ENCODE measurements around the gene ERC1.
A peak's percentile ranks its signal among the peaks of the same experiment; 100 is the strongest.
"Not testable (repeated sequence)": the region's sequence is repeated elsewhere in the genome, so short reads cannot be mapped to it uniquely, and the experiment has no call there.

Gene ERC1

DNA sequence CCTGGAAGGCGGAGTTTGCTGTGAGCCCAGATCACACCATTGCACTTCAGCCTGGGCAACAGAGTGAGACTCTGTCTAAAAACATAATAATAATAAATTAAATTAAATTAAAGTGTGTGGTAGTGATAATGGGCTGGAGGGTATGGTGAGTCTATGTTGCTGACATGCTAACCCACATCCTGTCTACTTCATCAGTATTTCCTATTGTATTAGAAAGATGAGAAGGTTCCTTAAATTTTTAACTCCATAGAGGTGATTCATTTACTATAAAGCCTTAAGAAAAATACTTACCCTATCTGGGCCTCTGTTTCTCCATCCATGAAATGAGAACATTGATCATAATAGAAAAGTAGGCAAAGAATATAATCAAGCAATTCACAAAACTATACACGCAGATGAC, 322.9 kb downstream of the ERC1 start:
- Mint-ChIP-seq H3K4me3 (no peak overlapping the region), H3K27me3 (no peaks in the 10 kb centered on the region), H3K27ac (no peak overlapping the region), H3K4me1 (ENCODE audit: low read depth) (peaks cover 19% of the 10 kb centered on the region), H3K36me3 (ENCODE audit: low read depth) (peaks cover 47% of the 10 kb centered on the region), H3K9me3 (no peaks in the 10 kb centered on the region)
- intact Hi-C loops (cut with micrococcal nuclease) = no loop called here

DNA sequence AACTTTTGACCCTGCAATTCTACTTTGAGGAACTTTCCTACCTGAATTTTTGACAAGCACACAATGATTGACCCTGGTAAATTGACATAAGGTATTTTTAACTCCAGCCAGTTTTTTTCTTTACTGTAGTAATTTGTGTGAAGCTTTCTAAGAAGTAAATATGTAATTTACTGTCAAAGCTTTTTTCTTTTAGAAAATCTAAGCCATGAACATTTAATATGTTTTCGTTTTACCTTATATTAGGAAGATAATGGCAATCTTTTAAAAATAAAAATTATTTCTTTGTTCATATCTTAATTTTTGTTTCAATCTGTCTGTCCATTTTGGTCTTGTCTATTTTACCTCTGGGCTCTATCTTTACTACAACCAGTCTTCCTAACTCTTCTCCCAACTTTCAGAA, 323.5 kb downstream of the ERC1 start:
- Mint-ChIP-seq H3K9me3 (no peaks in the 10 kb centered on the region), H3K36me3 (ENCODE audit: low read depth) (peaks cover 44% of the 10 kb centered on the region)

DNA sequence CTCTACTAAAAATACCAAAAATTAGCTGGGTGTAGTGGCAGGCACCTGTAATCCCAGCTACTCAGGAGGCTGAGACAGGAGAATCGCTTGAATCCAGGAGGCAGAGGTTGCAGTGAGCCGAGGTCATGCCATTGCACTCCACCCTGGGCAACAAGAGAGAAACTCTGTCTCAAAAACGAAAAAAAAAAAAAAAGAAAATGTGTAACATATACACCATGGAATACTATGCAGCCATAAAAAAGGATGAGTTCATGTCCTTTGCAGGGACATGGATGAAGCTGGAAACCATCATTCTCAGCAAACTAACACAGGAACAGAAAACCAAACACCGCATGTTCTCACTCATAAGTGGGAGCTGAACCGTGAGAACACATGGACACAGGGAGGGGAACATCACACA, 326.0 kb downstream of the ERC1 start:
- H3K4me1 Mint-ChIP-seq (ENCODE audit: low read depth) = peaks cover 11% of the 10 kb centered on the region
- H3K27ac Mint-ChIP-seq; H3K27me3 Mint-ChIP-seq; intact Hi-C loops (cut with micrococcal nuclease); H3K9me3 Mint-ChIP-seq; H3K4me3 Mint-ChIP-seq: not testable (repeated sequence)
- H3K36me3 Mint-ChIP-seq (ENCODE audit: low read depth) = peaks cover 34% of the 10 kb centered on the region

More for the DNA sequence above, 323.5 kb downstream of the ERC1 start:
- H3K27me3 Mint-ChIP-seq = no peaks in the 10 kb centered on the region
- no peak overlapping the region for H3K4me3 Mint-ChIP-seq
- H3K27ac Mint-ChIP-seq = no peak overlapping the region
- intact Hi-C loops (cut with micrococcal nuclease) = no loop called here
- peaks cover 19% of the 10 kb centered on the region for H3K4me1 Mint-ChIP-seq (ENCODE audit: low read depth)

DNA sequence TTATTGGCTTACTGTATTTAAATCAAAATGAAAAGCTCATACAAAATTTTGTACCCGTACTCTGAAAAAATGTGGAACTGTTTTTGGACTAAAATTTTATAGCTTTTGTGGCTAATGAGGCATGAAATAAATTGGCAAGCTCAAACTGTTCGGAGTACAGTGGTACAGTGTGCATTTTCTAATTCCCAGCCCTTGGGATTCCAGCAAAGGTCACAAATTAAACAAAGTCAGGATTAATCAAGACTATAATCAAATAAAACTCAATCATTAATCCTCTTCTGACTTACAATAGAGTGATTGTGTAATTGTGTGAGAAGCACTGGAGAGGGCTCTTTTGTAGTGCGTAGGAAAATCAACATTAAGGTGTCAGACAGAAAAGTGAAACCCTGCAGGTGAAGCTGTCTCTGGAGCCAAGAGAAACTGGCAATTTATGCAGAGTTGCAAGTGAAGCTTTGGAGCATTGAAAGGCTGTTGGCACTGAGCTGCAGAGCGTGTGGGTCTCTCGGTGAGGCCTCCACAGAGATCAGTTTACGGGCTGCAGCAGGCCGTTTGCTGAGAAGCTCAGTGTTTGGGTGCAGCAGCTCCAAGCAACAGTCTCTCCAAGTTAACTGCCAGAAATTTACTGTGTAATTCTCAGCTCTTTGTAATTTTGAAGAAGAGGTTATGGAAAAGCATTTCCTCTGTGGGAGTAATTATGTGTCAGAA, 327.5 kb downstream of the ERC1 start:
- Mint-ChIP-seq H3K9me3 (no peaks in the 10 kb centered on the region), H3K27me3 (no peaks in the 10 kb centered on the region), H3K36me3 (ENCODE audit: low read depth) (peaks cover 30% of the 10 kb centered on the region), H3K27ac (peak overlapping the region; percentile 13), H3K4me1 (ENCODE audit: low read depth) (peaks cover 22% of the 10 kb centered on the region), H3K4me3 (no peak overlapping the region)
- intact Hi-C loops (cut with micrococcal nuclease) = no loop called here

DNA sequence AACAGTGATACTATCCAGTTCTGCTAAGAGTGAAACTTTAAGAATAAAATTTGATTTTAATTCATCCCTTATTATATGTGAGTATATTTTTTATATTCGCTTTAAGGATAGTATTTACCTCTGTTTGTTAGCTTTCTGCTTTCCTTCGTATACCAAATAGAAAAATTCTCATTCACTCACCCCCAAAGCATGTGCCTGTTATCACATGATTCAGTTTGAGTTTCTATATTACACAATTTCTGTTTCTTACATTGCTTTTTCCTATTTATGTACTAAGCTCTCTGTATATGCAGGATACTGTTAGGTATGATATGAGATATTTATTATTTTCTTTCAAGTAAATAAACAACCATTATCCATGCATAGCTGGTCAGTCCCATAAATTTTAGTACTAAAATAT, 328.2 kb downstream of the ERC1 start:
- no peaks in the 10 kb centered on the region for H3K27me3 Mint-ChIP-seq
- intact Hi-C loops (cut with micrococcal nuclease) = no loop called here
- no peak overlapping the region for H3K4me3 Mint-ChIP-seq
- no peaks in the 10 kb centered on the region for H3K9me3 Mint-ChIP-seq
- peaks cover 27% of the 10 kb centered on the region for H3K4me1 Mint-ChIP-seq (ENCODE audit: low read depth)
- H3K36me3 Mint-ChIP-seq (ENCODE audit: low read depth) = peaks cover 30% of the 10 kb centered on the region
- H3K27ac Mint-ChIP-seq = no peak overlapping the region

DNA sequence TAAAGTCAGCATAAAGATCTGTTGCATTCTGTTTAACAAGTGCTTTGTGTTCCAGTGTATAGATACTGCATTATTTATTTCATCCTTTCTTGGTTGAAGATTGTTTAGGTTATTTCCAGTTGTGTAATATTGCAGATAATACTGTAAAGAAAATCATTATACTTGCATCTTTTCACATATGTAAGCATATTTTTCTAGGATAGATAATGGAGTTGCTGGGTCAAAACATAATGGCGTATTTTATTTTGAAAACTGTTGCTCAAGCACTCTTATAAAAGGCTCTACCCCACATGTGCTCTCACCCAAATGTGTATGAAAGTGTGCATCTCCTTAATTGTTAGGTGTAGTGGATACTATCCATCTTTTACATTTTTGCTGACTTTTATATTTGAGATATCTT, 329.0 kb downstream of the ERC1 start:
- Mint-ChIP-seq H3K9me3 (no peaks in the 10 kb centered on the region), H3K36me3 (ENCODE audit: low read depth) (peaks cover 24% of the 10 kb centered on the region)

DNA sequence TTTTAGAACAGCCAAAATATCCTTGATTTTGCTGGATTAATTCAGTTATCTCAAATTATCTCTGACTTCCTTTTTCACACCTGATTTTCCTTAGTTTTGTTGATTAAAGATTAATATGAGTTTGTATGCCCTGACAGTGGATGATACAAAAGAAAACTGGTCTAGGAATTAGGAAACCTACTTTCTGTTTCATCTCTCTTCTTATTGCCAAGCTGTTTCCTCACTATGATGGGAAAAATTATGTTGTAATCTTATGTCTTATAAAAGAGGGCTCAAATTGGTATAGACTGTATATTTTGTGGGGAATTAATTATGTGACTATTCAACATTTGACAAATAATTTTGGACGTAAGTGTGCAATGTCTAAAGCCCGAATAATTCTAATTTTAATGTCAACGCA, 331.8 kb downstream of the ERC1 start:
- H3K27ac Mint-ChIP-seq = peak overlapping the region; percentile 49
- no peaks in the 10 kb centered on the region for H3K36me3 Mint-ChIP-seq (ENCODE audit: low read depth)
- no peaks in the 10 kb centered on the region for H3K9me3 Mint-ChIP-seq
- H3K4me1 Mint-ChIP-seq (ENCODE audit: low read depth) = peaks cover 47% of the 10 kb centered on the region
- H3K27me3 Mint-ChIP-seq = no peaks in the 10 kb centered on the region
- intact Hi-C loops (cut with micrococcal nuclease) = no loop called here
- H3K4me3 Mint-ChIP-seq = no peak overlapping the region

More for the DNA sequence above, 329.0 kb downstream of the ERC1 start:
- Mint-ChIP-seq H3K27me3 (no peaks in the 10 kb centered on the region), H3K27ac (no peak overlapping the region), H3K4me3 (no peak overlapping the region), H3K4me1 (ENCODE audit: low read depth) (peaks cover 33% of the 10 kb centered on the region)
- intact Hi-C loops (cut with micrococcal nuclease) = no loop called here

DNA sequence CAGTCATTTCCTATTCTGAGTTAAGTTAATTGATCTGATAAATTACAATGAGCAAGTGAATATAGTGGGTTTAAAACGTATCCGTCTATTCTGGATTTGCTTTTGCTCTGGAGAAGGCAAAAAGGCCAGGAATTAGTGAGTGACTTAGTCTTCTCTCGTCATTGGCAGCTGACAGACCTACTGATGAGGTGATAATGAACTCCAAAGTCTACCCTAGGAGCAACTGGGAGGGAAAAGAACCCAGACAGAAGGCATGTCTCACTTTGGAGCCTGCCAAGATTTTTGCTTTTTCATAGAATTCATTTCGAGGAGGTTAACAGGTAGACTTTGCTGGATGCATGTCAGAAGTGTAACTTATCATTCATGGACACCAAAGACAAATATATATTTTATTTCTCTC, 333.1 kb downstream of the ERC1 start:
- Mint-ChIP-seq H3K4me1 (ENCODE audit: low read depth) (peaks cover 47% of the 10 kb centered on the region), H3K36me3 (ENCODE audit: low read depth) (no peaks in the 10 kb centered on the region), H3K4me3 (no peak overlapping the region), H3K27me3 (no peaks in the 10 kb centered on the region), H3K9me3 (no peaks in the 10 kb centered on the region), H3K27ac (peak overlapping the region; percentile 83)
- intact Hi-C loops (cut with micrococcal nuclease) = no loop called here

DNA sequence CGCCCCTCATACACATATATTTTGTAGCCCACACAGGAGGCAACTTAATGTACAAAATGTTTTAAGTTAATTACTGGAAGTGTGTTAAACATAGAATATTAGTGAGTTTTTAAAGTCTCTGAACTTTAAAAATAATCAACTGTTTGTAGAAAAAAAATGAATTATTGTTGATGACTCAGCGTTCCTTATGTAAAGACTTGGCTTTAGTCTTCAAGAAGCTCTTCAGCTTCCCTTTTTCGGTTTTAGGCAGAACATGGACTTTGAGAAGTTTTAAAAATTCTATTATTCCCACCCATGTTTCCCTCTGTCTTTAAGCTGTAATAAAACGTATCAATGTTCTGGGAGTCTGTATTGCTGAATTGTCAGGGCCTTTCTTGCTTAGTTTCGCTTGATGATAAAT, 333.9 kb downstream of the ERC1 start:
- Mint-ChIP-seq H3K36me3 (ENCODE audit: low read depth) (no peaks in the 10 kb centered on the region), H3K27ac (peak overlapping the region; percentile 83), H3K27me3 (no peaks in the 10 kb centered on the region), H3K4me1 (ENCODE audit: low read depth) (peaks cover 50% of the 10 kb centered on the region), H3K4me3 (peak overlapping the region; percentile 20), H3K9me3 (no peaks in the 10 kb centered on the region)
- intact Hi-C loops (cut with micrococcal nuclease) = no loop called here

DNA sequence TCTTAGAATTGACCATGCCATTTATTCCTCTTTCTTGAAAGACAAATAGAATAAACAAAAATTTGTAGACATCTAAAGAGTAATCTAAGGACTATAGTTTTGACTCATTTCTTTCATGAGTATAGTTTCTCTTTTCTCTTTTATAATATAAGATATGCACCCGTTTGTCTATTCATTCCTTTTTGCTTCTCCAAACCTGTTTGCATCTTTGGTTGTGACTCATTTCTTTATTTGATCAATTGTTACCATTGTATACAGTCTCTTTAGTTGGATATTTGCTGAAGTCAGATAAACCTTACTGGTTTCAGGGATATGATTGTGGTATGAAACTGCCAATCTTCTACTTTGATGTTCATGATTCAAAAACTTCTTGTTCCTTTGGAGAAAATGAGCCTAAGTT, 334.6 kb downstream of the ERC1 start:
- Mint-ChIP-seq H3K4me1 (ENCODE audit: low read depth) (peaks cover 56% of the 10 kb centered on the region), H3K9me3 (no peaks in the 10 kb centered on the region), H3K36me3 (ENCODE audit: low read depth) (peaks cover 3% of the 10 kb centered on the region), H3K27me3 (no peaks in the 10 kb centered on the region), H3K27ac (peak overlapping the region; percentile 83), H3K4me3 (no peak overlapping the region)
- intact Hi-C loops (cut with micrococcal nuclease) = no loop called here

DNA sequence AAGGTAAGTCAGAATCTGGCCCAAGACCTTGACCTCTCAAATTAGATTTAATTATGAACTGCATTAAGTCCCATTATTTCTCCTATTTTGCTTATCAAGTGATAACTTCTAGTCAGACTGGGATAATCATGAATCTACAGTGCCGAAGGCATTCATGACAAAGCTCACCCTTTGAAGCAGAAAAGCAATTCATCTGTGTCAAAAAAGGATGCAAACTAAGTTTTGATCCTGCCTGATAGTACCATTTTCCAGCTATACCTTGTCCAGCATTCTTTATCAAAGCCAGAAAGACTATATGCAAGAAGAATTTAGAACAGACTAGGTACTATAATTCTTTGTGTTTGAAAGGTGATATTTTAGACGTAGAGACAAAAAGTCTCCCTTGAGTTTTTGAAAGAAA, 335.2 kb downstream of the ERC1 start:
- Mint-ChIP-seq H3K27me3 (no peaks in the 10 kb centered on the region), H3K4me3 (no peak overlapping the region), H3K4me1 (ENCODE audit: low read depth) (peaks cover 60% of the 10 kb centered on the region), H3K36me3 (ENCODE audit: low read depth) (peaks cover 7% of the 10 kb centered on the region), H3K9me3 (no peaks in the 10 kb centered on the region), H3K27ac (peak overlapping the region; percentile 83)
- intact Hi-C loops (cut with micrococcal nuclease) = no loop called here

DNA sequence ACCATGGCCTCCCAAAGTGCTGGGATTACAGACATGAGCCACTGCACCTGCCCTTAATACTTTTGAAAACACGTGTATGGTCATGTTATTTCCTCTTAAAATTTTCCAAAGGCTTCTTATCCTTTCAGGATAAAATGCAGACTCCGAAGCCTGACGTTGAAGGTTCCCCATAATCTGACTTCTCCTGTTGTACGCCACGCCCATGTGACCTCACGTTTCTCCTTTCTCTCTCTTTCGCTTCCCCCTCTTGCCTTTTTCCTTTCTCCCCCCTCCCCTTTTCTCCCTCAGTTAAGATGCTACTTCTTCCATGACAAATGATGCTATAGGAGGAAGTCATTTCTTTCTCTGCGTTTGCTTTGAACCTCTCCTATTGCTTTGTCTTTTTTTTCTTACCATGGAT, 337.4 kb downstream of the ERC1 start:
- H3K4me3 Mint-ChIP-seq = no peak overlapping the region
- peaks cover 56% of the 10 kb centered on the region for H3K4me1 Mint-ChIP-seq (ENCODE audit: low read depth)
- H3K27ac Mint-ChIP-seq = peak overlapping the region; percentile 81
- intact Hi-C loops (cut with micrococcal nuclease) = no loop called here
- peaks cover 14% of the 10 kb centered on the region for H3K36me3 Mint-ChIP-seq (ENCODE audit: low read depth)
- H3K27me3 Mint-ChIP-seq = no peaks in the 10 kb centered on the region
- no peaks in the 10 kb centered on the region for H3K9me3 Mint-ChIP-seq

DNA sequence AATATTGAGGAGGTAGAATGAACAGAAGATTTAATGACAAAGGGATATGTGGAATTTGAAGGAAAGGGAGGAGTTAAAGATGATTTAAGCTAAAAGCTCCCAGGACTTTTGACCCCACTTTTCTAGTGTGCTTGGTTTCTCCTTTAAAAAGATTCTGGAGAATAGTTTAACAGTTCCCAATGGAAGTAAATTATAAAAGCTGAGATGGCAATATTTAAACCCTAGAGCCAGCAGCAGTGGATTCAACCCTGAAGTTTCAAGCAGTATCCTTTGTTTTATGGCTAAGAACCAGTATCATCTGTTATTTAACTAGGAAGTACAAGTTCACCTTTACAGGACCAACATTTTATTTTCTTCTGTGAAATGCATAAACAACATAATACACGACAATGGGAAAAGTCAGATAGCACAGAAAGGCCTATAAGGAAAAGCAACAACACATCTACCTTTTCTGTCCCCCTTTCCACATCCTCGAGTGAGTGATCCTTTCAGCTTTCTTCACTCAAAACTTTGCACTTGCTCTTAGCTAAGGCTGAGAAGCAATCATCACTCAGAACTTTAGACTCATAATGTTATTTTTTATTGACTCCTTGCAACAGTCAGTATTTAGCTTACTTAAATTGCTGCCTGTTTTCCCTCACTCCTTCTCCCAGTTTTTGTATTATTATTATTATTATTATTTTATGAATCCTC, 338.9 kb downstream of the ERC1 start:
- peaks cover 46% of the 10 kb centered on the region for H3K4me1 Mint-ChIP-seq (ENCODE audit: low read depth)
- H3K27me3 Mint-ChIP-seq = no peaks in the 10 kb centered on the region
- peaks cover 29% of the 10 kb centered on the region for H3K36me3 Mint-ChIP-seq (ENCODE audit: low read depth)
- no peak overlapping the region for H3K4me3 Mint-ChIP-seq
- H3K27ac Mint-ChIP-seq = peak overlapping the region; percentile 30
- peaks cover 8% of the 10 kb centered on the region for H3K9me3 Mint-ChIP-seq
- intact Hi-C loops (cut with micrococcal nuclease) = no loop called here

DNA sequence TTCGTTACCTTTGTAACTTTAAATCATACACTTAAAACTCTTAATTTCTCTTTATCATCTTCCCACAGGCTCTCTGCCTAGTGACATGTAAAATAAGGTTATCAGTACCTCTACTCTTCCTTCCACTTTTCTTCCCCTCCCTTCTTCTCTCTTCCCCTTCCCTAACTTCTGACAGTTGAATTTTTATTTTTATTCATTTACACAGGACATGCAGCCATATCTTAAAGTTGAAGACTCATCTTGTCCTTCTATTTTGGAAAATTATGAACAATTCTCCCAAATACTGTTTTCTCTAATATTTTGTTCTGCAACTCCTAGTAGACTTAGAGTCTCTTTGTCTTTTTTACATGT, 339.4 kb downstream of the ERC1 start:
- H3K9me3 Mint-ChIP-seq = peaks cover 14% of the 10 kb centered on the region
- peaks cover 42% of the 10 kb centered on the region for H3K4me1 Mint-ChIP-seq (ENCODE audit: low read depth)
- no peaks in the 10 kb centered on the region for H3K27me3 Mint-ChIP-seq
- intact Hi-C loops (cut with micrococcal nuclease) = no loop called here
- H3K4me3 Mint-ChIP-seq = no peak overlapping the region
- H3K36me3 Mint-ChIP-seq (ENCODE audit: low read depth) = peaks cover 34% of the 10 kb centered on the region
- H3K27ac Mint-ChIP-seq = no peak overlapping the region

DNA sequence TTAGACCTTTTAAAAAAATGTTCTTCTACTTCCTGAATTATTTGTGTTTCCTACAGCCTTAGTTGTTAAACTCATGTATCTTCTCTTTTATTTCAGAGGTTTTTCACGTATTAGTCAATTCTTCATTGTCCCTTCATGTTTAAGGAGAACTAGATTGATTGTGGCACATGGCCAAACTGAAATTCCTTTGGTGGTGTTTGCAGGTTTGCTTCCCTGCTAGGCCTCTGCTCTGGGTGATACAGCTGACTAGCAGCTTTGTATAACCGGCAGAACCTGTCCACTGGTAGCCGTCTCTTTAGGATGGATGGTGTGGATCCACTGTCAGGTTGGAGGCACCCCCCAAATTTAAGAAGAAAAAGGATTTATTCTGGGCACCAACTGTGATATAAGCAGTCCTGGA, 341.3 kb downstream of the ERC1 start:
- Mint-ChIP-seq H3K9me3 (peaks cover 19% of the 10 kb centered on the region), H3K4me1 (ENCODE audit: low read depth) (peaks cover 46% of the 10 kb centered on the region), H3K4me3 (no peak overlapping the region), H3K27ac (peak overlapping the region; percentile 22), H3K36me3 (ENCODE audit: low read depth) (peaks cover 44% of the 10 kb centered on the region), H3K27me3 (no peaks in the 10 kb centered on the region)
- intact Hi-C loops (cut with micrococcal nuclease) = no loop called here
